ENCODE measurements around the gene FRK. TPM values are rescaled to one million over a fixed set of nuclear protein-coding genes. Genes with fewer than 3 reads are reported as not detected.
"Not testable (repeated sequence)": the region's sequence is repeated elsewhere in the genome, so short reads cannot be mapped to it uniquely, and the experiment has no call there.

FRK gene
- total RNA-seq, 2 donors from 2014 or later: 2.7 to 6.3 TPM

GRCh38 chr6:116047173-116047933, 13.3 kb downstream of the FRK start:
- Histone ChIP-seq H3K4me3 (no peak overlapping the region), H3K4me1 (no peaks in the 10 kb centered on the region), H3K27me3 (no peaks in the 10 kb centered on the region), H3K36me3 (no peaks in the 10 kb centered on the region), H3K9me3 (no peaks in the 10 kb centered on the region), H3K27ac (no peak overlapping the region)
- no peak for TF ChIP-seq CTCF (IDR thresholded peaks at IDR 0.05)
- no peak for DNase-seq (ENCODE audit: low spot score)

GRCh38 chr6:116046737-116047136, 14.0 kb downstream of the FRK start:
- H3K36me3 ChIP-seq: no peaks in the 10 kb centered on the region
- no peaks in the 10 kb centered on the region for H3K27me3 ChIP-seq
- H3K4me1 ChIP-seq: no peaks in the 10 kb centered on the region
- no peak overlapping the region for H3K27ac ChIP-seq
- no peak for TF ChIP-seq CTCF (IDR thresholded peaks at IDR 0.05)
- DNase-seq (ENCODE audit: low spot score): no peak
- H3K9me3 ChIP-seq: no peaks in the 10 kb centered on the region
- no peak overlapping the region for H3K4me3 ChIP-seq

GRCh38 chr6:116046272-116046671, 14.4 kb downstream of the FRK start:
- not testable (repeated sequence) for H3K4me1 ChIP-seq; H3K27me3 ChIP-seq; H3K9me3 ChIP-seq; H3K4me3 ChIP-seq; DNase-seq (ENCODE audit: low spot score); H3K36me3 ChIP-seq; H3K27ac ChIP-seq

GRCh38 chr6:116041934-116042333, 18.8 kb downstream of the FRK start:
- no peak for DNase-seq (ENCODE audit: low spot score)
- no peaks in the 10 kb centered on the region for H3K27me3 ChIP-seq
- H3K9me3 ChIP-seq: no peaks in the 10 kb centered on the region
- H3K36me3 ChIP-seq: no peaks in the 10 kb centered on the region
- no peak overlapping the region for H3K27ac ChIP-seq
- H3K4me1 ChIP-seq: no peaks in the 10 kb centered on the region
- no peak for TF ChIP-seq CTCF (IDR thresholded peaks at IDR 0.05)
- no peak overlapping the region for H3K4me3 ChIP-seq

- no peak for DNase-seq (ENCODE audit: low spot score)
- Histone ChIP-seq H3K27ac (no peak overlapping the region), H3K36me3 (no peaks in the 10 kb centered on the region), H3K9me3 (no peaks in the 10 kb centered on the region), H3K4me3 (no peak overlapping the region), H3K27me3 (no peaks in the 10 kb centered on the region), H3K4me1 (peaks cover 0 to 2% of the 10 kb centered on the region in 2 donors)
- no peak for TF ChIP-seq CTCF (IDR thresholded peaks at IDR 0.05)
These were observed 19.7 kb downstream of the FRK start for GRCh38 chr6:116040993-116041392.

GRCh38 chr6:116036885-116037284, 23.8 kb downstream of the FRK start:
- no peaks in the 10 kb centered on the region for H3K27me3 ChIP-seq
- TF ChIP-seq CTCF (IDR thresholded peaks at IDR 0.05): no peak
- peak overlapping the region in 1 of 2 donors; percentile 22 for H3K27ac ChIP-seq
- H3K4me3 ChIP-seq: no peak overlapping the region
- H3K36me3 ChIP-seq: no peaks in the 10 kb centered on the region
- peaks cover 0 to 12% of the 10 kb centered on the region in 2 donors for H3K4me1 ChIP-seq
- DNase-seq (ENCODE audit: low spot score): no peak
- no peaks in the 10 kb centered on the region for H3K9me3 ChIP-seq

All from right atrium auricular region (tissue), 2 donors.